ENCODE results near the gene EGFR.

Gene EGFR

DNA sequence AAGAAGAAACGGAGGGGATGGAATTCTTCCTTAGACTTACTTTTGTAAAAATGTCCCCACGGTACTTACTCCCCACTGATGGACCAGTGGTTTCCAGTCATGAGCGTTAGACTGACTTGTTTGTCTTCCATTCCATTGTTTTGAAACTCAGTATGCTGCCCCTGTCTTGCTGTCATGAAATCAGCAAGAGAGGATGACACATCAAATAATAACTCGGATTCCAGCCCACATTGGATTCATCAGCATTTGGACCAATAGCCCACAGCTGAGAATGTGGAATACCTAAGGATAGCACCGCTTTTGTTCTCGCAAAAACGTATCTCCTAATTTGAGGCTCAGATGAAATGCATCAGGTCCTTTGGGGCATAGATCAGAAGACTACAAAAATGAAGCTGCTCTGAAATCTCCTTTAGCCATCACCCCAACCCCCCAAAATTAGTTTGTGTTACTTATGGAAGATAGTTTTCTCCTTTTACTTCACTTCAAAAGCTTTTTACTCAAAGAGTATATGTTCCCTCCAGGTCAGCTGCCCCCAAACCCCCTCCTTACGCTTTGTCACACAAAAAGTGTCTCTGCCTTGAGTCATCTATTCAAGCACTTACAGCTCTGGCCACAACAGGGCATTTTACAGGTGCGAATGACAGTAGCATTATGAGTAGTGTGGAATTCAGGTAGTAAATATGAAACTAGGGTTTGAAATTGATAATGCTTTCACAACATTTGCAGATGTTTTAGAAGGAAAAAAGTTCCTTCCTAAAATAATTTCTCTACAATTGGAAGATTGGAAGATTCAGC, 187.6 kb downstream of the EGFR start:
- no peak for TF ChIP-seq ZFX (IDR thresholded peaks at IDR 0.05)
- TF ChIP-seq, protein P1, sequence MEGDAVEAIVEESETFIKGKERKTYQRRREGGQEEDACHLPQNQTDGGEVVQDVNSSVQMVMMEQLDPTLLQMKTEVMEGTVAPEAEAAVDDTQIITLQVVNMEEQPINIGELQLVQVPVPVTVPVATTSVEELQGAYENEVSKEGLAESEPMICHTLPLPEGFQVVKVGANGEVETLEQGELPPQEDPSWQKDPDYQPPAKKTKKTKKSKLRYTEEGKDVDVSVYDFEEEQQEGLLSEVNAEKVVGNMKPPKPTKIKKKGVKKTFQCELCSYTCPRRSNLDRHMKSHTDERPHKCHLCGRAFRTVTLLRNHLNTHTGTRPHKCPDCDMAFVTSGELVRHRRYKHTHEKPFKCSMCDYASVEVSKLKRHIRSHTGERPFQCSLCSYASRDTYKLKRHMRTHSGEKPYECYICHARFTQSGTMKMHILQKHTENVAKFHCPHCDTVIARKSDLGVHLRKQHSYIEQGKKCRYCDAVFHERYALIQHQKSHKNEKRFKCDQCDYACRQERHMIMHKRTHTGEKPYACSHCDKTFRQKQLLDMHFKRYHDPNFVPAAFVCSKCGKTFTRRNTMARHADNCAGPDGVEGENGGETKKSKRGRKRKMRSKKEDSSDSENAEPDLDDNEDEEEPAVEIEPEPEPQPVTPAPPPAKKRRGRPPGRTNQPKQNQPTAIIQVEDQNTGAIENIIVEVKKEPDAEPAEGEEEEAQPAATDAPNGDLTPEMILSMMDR (conservative IDR thresholded peaks at IDR 0.05): no peak
- no peak overlapping the region for H3K27ac ChIP-seq

DNA sequence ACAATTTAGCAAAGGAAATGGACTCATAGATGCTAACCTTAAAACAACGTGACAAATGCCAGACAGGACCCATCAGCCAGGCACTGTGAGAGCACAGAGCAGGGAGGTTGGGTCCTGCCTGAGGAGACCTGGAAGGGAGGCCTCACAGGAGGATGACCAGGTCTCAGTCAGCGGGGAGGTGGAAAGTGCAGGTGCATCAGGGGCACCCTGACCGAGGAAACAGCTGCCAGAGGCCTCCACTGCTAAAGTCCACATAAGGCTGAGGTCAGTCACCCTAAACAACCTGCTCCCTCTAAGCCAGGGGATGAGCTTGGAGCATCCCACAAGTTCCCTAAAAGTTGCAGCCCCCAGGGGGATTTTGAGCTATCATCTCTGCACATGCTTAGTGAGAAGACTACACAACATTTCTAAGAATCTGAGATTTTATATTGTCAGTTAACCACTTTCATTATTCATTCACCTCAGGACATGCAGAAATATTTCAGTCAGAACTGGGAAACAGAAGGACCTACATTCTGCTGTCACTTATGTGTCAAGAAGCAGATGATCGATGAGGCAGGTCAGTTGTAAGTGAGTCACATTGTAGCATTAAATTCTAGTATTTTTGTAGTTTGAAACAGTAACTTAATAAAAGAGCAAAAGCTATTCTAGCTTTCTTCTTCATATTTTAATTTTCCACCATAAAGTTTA, 188.8 kb downstream of the EGFR start:
- no peak overlapping the region for H3K27ac ChIP-seq
- TF ChIP-seq ZFX (IDR thresholded peaks at IDR 0.05): no peak
- TF ChIP-seq, protein P1 (conservative IDR thresholded peaks at IDR 0.05): no peak

DNA sequence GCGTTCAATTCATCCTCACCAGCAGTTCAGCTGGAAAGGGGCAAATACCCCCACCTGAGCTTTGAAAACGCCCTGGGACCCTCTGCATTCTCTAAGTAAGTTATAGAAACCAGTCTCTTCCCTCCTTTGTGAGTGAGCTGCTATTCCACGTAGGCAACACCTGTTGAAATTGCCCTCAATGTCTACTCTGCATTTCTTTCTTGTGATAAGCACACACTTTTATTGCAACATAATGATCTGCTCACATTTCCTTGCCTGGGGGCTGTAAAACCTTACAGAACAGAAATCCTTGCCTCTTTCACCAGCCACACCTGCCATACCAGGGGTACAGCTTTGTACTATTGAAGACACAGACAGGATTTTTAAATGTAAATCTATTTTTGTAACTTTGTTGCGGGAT, 190.5 kb downstream of the EGFR start:
- H3K27ac ChIP-seq: no peak overlapping the region
- TF ChIP-seq ZFX (IDR thresholded peaks at IDR 0.05): no peak
- TF ChIP-seq, protein P1 (conservative IDR thresholded peaks at IDR 0.05): no peak

DNA sequence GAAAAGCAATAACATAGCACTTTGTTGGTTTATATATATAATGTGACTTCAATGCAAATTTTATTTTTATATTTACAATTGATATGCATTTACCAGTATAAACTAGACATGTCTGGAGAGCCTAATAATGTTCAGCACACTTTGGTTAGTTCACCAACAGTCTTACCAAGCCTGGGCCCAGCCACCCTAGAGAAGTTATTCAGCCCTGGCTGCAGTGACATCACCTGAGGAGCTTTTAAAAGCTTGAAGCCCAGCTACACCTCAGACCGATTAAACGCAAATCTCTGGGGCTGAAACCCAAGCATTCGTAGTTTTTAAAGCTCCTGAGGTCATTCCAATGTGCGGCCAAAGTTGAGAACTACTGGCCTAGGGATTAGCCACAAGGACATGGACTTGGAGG, 191.4 kb downstream of the EGFR start:
- TF ChIP-seq, protein P1 (conservative IDR thresholded peaks at IDR 0.05): no peak
- TF ChIP-seq ZFX (IDR thresholded peaks at IDR 0.05): no peak
- H3K27ac ChIP-seq: no peak overlapping the region

DNA sequence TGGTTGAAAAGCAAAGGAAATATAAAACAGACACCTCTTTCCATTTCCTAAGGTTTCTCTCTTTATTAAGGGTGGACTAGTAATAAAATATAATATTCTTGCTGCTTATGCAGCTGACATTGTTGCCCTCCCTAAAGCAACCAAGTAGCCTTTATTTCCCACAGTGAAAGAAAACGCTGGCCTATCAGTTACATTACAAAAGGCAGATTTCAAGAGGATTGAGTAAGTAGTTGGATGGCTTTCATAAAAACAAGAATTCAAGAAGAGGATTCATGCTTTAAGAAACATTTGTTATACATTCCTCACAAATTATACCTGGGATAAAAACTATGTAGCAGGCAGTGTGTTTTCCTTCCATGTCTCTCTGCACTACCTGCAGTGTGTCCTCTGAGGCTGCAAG, 191.9 kb downstream of the EGFR start:
- TF ChIP-seq, protein P1 (conservative IDR thresholded peaks at IDR 0.05): no peak
- no peak for TF ChIP-seq ZFX (IDR thresholded peaks at IDR 0.05)
- no peak overlapping the region for H3K27ac ChIP-seq

DNA sequence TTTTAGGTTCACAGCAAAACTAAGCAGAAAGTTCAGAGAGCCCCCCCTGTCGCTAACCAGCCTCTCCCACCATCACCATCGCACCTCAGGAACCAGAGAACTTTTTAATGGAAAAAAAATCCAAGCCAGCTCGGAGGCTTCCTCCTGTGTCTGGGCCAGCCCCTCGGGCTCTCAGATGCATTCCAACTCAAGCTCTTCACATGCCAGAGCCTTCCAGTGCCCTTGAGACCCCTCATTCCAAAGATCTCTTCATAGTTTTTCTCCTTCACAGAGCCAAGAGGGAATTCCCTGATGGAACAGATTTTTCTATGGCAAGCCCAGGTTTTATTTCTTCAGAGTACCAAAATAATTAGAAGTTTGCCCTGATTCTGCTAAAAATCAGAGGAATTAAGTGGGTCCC, 192.9 kb downstream of the EGFR start:
- TF ChIP-seq ZFX (IDR thresholded peaks at IDR 0.05): no peak
- TF ChIP-seq, protein P1 (conservative IDR thresholded peaks at IDR 0.05): no peak
- H3K27ac ChIP-seq: no peak overlapping the region

DNA sequence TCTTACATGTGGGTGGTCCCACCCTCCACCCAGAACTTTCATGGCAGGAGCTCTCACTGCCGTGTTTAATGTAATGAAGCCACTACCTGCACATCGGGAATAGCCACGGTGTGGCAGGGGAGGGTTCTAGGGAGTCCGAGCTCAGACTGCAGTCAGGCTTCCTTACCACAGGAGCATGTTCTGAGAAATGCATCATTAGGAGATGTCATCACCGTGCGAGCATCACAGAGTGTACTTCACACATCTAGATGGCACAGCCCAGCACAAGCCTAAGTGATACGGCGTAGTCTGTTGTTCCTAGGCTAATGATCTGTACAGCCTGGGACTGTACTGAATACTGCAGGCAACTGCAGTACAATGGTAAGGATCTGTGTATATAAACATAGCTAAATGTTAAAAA, 193.4 kb downstream of the EGFR start:
- TF ChIP-seq ZFX (IDR thresholded peaks at IDR 0.05): no peak
- TF ChIP-seq, protein P1 (conservative IDR thresholded peaks at IDR 0.05): no peak
- no peak overlapping the region for H3K27ac ChIP-seq

Data from C4-2B (cell line).